ENCODE measurements around the gene CEP20.

Gene CEP20

DNA sequence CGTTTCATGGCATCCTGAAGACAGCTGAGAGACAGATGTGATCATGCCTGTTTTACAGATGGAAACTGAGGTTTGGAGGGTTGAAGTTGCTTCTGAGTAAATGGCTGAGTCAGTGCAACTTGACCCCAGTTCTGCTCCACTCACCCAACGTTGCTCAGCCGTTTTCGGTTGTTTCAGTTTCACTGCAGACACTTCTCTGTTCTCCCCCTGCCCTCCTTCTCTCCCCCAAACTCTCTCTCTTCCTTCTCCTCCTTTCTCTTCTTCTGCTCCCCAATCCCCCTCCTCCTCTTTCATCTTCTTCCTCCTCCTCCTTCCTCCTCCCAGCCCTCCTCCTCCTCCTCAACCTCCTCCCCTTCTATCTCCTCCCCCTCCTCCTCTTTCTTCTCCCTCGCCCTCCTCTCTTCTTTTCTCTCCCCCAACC lies 9.4 kb upstream of the CEP20 start:
- DNase-seq (ENCODE audit: low read depth in 2 of 2), result peak; percentile 17 to 23

DNA sequence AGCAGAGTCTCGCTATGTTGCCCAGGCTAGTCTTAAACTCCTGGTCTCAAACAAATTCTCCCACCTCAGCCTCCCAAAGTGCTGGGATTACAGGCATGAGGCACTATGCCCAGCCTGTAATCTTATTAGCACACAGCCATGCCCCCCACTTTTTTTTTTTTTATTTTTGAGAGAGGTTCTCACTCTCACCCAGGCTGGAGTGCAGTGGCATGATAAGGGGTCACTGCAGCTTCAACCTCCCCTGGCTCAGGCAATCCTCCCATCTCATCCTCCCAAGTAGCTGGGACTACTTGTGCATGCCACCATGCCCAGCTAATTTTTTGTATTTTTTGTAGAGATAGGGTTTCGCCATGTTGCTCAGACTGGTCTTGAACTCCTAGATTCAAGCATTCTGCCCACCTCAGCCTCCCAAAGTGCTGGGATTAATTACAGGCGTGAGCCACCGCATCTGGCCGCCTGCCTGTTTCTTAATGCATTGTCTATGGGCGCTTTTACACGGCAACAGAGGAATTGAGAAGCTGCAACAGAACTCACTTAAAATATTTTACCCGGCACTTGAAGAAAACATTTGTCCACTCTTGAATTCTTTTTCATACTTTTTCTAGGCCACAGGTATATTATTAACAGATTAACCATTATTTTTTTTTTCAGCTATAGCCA lies 8.8 kb upstream of the CEP20 start:
- DNase-seq (ENCODE audit: low read depth in 2 of 2), result peak in 1 of 2 experiments; percentile 24

DNA sequence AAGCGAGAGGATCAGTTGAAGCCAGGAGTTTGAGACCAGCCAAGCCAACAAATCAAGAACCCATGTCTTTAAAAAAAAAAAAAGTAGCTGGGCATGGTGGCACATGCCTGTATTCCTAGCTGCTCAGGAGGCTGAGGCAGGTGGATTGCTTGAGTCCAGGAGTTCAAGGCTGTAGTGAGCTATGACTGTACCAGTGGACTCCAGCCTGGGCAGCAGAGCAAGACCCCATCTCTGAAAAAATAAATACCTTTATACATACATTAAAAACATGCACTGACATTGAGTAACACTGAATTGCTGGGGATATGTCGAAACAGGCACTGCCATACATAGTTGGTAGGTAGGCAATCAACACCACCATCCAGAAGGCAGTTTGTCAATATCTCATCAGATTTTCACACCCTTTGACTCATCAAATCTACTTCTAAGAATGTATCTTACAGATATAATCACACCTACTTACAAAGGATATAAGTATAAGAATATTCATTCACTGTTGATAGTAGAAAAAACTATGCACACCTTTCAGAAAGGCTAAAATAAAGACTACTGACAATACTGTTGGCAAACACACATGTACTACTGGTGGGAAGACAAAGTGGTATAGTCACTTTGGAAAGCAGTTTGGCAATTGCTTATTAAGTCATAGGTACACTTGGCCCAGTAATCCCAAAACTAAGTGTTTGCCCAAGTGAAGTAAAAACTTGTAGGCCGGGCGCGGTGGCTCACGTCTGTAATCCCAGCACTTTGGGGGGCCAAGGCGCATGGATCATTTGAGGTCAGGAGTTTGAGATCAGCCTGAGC lies 6.4 kb upstream of the CEP20 start:
- DNase-seq (ENCODE audit: low read depth in 2 of 2), result no peak

DNA sequence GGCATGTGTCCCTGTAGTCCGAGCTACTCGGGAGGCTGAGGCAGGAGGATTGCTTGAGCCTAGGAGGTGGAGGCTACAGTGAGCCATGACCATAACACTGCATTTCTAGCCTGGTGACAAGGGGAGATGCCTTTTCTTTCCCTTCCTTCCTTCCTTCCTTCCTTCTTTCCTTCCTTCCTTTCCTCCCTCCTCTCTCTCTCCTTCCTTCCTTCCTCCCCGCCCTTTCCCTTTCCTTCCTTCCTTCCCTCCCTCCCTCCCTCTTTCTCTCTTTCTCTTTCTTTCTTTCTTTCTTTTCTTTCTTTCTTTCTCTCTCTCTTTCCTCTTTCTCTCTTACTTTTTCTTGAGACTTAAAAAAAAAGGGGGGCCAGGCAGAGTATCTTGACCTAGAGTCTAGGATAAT lies 3.1 kb upstream of the CEP20 start:
- no peak for DNase-seq (ENCODE audit: low read depth in 2 of 2)

DNA sequence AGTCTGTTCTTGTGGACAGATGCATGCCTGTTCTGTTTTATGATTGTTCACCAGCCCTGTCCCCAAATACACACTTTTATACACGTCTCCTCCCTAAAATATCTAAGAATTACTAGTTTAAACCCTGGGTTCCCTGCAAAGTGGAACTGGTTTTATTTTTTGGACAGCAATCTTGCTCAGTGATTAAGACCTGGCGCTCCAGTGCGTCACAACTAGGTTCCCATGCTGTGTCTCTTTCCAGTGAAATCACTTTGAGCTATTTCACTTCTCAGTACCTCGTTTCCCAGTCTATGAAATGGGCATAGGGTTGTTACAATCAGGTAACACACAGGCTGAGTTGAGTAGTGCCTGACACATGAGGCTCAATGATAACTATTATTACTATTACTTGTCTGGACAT lies 1.1 kb downstream of the CEP20 start:
- no peak for DNase-seq (ENCODE audit: low read depth in 2 of 2)

DNA sequence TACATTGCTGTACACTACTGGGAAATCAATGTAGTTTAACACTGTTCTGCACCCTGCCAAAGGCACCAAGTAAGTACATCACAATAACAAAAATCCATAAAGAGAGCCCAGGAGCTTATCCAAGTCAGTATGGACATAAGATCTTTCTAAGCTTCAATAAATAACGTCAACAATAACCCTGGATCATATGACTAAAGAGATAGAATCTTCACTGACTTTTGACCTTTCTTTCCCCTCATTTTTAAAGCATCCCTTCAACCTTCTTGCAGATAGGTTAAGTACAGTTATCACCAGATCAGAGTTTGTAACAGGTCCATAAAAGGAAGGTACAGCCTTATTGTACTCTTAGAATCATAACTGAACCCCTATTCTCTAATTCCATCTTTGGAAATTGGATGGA lies 2.3 kb downstream of the CEP20 start:
- DNase-seq (ENCODE audit: low read depth in 2 of 2), result no peak

DNA sequence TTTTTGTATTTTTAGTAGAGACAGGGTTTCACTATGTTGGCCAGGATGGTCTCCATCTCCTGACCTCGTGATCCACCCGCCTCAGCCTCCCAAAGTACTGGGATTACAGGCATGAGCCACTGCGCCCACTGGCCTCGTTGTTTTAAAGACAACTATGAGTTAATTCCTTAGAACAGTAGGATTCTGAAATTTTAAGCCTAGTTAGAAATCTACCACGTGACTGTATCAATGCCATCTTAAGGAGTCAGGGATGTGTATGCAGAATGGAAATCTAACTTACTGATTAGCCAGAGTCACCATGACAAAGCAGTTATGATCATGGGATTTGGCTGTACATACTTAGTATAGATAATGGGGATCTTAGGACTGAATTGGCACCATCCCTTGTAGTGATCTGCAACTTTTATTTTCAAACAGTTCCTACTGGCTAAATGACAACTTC lies 2.8 kb downstream of the CEP20 start:
- DNase-seq (ENCODE audit: low read depth in 2 of 2), result no peak

DNA sequence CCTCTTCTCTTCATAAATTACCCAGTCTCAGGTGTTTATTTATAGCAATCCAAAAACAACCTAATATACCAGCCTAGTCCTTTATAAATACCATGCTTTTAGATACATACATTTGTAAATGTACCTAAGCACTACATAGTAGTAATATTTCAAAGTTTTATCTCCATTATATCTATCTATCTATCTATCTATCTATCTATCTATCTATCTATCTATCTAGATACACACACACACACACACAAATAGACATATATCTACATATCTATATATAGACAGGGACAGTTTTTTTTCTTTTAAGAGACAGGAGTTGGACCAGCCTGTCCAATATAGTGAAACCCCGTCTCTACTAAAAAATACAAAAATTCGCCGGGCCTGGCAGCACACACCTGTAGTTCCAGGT lies 5.8 kb downstream of the CEP20 start:
- DNase-seq (ENCODE audit: low read depth in 2 of 2), result no peak

DNA sequence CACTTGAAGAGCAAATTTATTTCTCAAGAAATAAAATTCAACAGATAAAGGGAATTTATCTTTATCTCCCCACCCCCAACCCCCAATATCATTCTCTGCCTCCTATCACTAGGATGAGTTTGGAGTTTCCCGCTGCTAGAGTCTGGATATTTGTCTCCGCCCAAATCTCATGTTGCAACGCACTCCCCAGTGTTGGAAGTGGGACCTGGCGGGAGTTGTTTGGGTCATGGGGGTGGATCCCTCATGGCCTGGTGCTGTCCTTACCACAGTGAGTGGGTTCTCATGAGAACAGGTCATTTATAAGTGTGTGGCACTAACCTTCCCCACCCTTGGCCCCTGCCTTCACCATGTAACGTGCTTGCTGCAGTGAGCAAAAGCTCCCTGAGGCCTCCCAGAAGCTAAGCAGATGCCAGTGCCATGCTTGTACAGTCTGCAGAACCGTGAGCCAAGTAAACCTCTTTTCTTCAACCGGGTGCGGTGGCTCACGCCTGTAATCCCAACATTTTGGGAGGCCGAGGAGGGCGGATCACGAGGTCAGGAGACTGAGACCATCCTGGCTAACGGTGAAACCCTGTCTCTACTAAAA lies 6.5 kb downstream of the CEP20 start:
- no peak for DNase-seq (ENCODE audit: low read depth in 2 of 2)

DNA sequence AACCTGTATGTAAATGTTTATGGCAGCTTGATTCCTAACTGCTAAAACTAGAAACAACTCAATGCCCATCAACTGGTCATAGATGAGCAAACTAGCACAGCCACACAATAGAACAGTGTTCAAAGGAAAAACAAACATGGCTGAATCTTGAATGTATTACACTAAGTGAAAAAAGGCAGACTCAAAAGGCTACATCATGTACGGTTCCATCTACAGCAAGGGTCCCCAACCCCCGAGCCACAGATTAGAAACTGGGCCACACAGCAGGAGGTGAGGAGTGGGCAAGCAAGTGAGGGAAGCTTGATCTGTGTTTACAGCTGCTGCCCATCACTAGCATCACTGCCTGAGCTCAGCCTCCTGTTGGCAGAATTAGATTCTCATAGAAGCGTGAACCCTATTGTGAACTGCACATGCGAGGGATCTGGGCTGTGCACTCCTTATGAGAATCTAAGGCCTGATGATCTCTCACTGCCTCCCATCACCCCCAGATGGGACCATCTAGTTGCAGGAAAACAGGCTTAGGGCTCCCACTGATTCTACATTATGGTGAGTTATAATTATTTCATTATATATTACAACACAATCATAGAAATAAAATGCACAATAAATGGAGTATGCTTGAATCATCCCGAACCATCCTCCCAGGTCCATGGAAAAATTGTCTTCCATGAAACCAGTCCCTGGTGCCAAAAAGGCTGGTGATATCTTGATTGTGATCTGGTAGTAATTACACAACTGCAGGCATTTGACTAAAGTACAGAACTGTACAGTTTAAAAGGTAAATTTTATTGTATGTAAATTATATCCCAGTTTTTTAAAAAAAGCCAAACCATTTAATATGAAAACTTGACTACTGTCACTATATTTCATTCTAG lies 7.7 kb downstream of the CEP20 start:
- no peak for DNase-seq (ENCODE audit: low read depth in 2 of 2)

DNA sequence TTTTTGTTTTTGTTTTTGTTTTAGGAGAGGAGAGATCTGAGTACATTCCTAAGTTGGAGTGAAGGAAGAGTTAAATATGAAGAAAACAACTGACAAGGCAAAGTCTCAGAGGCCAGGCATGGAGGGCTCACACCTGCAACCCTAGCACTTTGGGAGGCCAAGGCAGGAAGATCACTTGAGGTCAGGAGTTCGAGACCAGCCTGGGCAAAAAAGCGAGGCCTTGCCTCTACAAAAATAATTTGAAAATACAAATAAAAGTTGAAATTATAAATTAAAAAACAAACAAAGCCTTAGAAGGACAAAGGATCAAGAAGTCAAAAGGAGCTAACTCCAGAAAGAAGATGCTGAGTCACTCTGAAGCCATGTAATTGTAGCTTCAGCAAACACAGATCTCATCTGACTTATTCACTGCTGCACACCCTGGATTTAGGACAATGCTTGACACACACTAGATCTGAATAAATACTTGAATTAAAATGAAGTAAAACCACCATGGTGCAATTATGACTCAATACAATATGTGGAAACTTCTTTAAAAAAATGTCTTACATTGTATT lies 9.1 kb downstream of the CEP20 start:
- peak; percentile 80 to 81 for DNase-seq (ENCODE audit: low read depth in 2 of 2)

DNA sequence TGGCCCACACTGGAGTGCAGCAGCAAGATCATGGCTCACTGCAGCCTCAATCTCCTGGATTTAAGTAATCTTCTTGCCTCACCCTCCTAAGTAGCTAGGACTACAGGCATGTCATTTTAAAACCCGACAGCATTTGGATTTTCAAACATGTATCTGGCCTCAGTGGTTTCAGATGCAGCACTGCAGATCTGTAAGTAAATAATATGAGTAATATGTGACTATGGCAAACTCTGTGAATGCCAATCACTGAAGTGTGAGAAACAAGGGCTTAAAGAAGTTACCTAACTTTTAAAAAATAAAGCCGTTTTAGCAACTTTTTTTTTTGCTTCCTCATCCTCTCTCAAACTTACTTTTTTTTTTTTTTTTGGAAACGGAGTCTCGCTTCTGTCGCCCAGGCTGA lies 11.9 kb downstream of the CEP20 start:
- no peak for DNase-seq (ENCODE audit: low read depth in 2 of 2)

DNA sequence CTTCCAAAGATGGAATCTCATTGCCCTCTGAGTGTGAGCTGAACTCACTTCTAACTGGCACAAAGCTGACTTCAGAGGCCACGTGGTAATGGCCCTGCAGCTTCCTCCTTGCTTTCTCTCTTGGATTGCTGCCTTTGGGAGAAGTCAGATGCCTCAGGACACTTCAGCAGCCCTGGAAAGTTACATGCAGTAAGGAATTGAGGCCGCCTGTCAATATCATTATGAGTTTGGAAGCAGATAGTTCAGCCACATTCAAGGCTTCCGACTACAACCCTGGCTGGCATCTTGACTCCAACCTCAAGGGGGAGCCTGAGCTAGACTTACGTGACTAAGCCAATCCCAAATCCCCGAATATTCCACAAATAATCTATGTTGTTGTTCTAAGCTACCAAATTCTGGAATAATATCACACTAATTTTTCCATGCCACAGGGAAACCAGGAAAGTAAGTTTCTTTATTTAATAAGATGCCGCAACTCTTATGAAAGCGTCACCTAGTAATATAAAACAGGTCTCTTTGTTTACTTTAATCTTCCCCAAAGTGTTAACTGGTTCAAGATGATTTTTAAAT lies 13.6 kb downstream of the CEP20 start:
- DNase-seq (ENCODE audit: low read depth in 2 of 2), result peak in 1 of 2 experiments; percentile 36

DNA sequence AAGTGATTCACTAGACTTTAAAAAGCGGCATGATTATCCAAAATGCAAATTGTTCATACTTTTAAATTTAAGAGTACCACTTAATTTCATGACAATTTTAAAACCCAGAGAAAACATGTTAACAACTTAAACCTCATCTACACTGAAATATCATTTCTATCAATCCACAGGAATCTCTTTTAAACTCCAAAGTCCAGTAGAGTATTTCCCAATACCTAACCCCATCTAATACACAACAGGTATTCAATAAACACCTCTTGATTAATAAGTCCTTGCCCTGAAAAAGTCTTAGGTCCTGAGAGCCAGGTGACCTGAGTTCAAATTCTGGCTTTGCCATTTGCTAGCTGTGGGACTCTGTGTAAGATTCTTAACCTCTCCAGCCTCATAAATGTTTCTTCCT lies 14.7 kb downstream of the CEP20 start:
- no peak for DNase-seq (ENCODE audit: low read depth in 2 of 2)

DNA sequence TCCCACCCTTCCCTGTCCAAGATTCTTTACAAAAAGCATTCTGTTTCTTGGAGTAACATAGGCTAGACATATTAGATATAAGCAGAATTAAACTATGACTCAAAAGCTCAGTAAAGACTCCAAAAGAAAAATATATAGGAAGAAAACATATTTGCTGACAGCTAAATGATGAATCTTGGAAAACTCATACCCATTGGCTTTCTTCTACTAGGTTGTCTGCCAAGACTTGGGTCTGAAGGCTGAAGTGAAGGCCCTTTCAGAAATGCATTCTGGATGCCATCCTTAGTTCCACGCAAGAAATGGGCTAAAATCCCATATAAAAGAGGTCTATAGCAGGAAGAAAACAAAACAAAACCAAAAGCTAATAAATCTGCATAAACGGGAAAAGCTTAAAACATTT lies 15.1 kb downstream of the CEP20 start:
- DNase-seq (ENCODE audit: low read depth in 2 of 2), result no peak

DNA sequence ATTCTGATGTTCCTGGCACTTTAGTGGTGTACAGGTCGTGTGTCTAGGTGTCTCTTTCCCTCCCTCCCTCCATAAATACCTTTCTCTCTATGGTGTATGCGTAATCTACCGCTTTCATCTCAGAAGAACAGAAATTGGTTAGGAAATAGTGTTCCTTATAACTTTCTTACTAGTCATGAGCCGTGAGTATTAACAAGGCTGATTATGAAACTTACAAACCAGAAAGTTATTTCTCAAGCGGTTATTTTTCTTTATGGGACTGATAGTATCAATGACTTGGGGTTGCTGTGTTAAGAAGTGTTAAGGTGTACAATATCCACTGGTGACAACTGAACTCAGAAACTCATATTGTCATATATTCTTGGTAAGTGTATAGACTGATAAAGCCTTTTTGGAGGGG lies 18.4 kb downstream of the CEP20 start:
- DNase-seq (ENCODE audit: low read depth in 2 of 2), result no peak

DNA sequence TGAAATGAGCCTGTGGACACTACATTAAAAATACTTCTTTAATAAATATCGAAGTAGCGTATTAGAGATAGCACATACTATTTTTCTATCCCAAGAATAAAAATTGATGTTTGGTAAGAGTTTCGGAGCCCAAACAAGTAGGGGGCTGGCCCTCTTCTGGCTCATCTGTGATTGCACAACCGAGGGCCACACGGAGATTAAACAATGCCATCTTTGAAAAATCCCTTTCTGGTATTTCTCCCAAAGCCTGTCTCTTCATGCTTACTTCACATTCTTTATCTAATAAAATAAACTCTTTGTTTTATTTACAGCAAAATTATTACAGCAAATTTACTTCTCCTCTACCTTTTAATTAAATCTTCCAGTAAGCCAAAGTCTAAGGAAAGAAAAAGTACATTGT lies 22.0 kb downstream of the CEP20 start:
- DNase-seq (ENCODE audit: low read depth in 2 of 2), result no peak

DNA sequence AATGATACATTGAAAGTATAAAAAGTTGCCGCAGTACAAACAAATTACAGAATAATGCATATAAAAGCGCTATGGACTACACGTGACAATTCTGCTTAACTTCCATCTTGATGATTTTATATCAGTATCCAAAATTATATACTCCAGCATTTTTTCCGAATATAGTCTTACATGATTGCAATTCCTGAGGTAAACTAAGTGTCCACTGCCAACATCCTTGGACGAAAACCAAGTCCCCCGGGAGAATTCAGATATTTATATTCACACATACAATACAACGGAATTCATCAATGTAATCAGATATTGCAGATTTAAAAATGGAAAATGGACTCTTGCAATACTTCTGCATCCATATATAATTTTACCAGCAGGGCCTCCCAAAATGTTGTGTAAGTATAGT lies 22.7 kb downstream of the CEP20 start:
- DNase-seq (ENCODE audit: low read depth in 2 of 2), result peak; percentile 82 to 87

DNA sequence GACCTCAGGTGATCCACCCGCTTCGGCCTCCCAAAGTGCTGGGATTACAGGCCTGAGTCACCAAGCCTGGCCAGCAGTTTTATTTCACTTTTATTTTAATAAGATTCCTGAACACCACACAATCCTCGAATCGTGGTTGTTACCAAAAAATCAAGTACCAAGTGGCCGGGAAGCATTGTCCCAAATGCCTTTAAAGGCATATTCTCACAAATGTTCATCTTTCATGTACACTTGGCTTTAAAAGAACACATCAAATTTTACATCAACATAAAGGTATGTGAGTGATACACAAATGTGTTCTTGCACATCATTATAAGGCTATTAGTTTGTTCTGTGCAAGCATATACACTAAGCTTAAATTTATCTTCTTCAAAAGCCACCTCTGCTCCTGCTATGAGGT lies 23.5 kb downstream of the CEP20 start:
- DNase-seq (ENCODE audit: low read depth in 2 of 2), result no peak

DNA sequence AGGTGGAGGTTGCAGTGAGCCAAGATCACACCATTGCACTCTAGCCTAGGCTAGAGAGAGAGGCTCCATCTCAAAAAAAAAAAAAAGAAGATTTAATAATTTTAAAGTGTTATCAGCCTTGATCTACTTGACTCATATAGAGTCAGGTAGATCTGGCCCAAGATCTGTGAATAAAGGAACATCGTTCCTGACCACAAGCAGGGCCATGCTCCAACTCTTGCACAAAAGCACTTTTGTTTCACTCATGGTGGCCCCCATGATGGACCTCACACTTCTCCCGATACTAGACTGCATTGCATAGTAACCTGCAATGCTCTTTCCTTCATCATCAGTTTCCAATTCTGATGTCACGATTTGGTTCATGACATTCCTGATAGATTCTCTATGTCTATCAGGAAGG lies 26.4 kb downstream of the CEP20 start:
- DNase-seq (ENCODE audit: low read depth in 2 of 2), result no peak

DNA sequence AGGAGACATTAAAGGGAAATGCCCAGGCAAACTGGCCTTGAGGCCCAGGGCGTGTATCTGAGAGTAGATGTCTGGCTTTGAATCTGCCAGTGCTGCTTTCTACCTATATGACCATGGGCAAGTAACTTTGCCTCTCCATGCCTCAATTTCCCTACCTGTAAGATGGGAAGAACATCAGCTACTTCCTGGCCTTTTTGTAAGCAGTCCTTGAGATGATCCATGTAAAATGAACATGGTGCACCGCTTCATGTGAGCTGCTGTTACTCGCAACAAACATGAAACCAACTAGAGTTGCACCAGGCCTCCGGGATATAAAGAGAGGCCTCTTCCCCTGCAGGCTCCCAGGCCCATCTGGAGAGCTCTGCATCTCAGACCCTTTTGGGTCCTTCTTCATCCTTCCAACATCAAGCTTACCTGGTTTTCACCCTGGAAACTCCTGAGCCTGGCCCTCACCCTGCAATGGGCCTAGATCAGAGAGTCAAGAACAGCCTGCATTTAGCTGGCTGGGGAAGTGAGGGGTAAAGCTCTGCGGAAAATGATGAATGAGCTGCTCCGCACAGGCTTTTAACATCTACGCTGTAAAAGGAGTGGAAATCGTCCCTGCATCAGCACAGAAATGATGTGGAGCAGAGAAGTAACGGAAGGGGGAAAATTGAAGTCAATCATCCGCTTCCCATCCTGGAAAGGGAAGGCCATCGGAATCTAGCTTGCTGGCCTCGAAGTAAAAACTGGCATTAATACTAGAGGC lies 29.3 kb downstream of the CEP20 start:
- no peak for DNase-seq (ENCODE audit: low read depth in 2 of 2)

Data from fibroblast of skin of left biceps (primary cell).